ENCODE results near the gene URB1.
"Not testable (repeated sequence)": the region's sequence is repeated elsewhere in the genome, so short reads cannot be mapped to it uniquely, and the experiment has no call there.

DNA sequence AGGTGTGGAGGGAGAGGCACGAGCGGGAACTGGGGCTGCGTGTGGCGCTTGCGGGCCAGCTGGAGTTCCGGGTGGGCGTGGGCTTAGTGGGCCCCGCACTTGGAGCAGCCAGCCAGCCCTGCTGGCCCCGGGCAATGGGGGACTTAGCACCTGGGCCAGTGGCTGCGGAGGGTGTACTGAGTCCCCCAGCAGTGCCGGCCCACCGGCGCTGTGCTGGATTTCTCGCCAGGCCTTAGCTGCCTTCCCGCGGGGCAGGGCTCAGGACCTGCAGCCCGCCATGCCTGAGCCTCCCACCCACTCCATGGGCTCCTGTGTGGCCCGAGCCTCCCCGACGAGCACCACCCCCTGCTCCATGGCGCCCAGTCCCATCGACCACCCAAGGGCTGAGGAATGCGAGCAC lies 127.5 kb downstream of the URB1 start:
- not testable (repeated sequence) for TF ChIP-seq YY1, KLF16, ZNF37A (tag by site-specific recombination; IDR thresholded peaks at IDR 0.05)

Measured in HEK293 (cell line).